ENCODE data around the gene SRC. TPM values are rescaled to one million over a fixed set of nuclear protein-coding genes. Genes with fewer than 3 reads are reported as not detected.

Gene SRC
- total and polyA plus RNA-seq, 8 donors = 37.4 to 93.0 (median 71.5) TPM

DNA sequence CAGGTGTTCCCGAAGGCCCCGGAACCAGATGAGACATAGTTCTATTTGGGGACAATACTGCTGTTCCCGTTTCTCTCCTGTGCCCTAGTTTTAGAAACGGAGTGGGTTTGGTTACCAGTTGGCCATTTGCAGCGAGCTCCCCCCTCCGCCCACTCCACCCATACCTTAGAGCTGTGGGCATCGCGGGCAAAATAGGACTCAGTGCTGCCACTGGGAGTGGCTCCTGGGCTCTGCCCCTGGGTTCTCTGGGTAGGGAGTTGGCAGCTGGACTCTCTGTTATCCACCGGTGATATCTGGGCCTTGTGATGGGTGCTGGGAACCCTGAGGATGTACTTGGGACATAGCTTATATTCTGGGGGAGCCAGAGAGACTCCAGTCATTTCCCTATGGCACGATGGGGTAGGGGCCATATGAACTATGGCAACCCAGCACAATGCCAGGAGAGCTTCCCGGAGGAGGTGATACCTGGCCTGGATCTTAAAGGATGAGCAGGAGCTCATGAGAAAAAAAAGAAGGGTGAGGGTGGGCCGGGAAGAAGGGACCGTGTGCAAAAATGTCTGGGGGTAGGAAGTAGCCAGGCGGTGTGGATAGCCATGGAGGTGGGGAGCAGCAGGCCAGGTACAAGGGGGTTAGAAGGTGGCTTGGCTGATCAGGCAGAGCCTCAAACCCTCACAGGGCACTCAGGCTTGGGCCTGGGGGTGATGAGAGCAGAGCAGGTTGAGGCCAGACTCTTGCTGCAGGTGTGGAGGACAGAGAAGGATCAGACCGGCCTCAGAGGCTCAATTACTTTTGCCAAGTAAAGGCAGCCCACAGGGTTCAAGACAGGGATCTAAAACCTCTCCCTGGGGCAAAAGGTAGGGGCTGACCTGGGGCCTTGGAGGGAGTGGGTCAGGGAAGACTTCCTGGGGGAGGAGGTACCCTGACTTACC, 9.6 kb downstream of the SRC start:
- DNase-seq = no peak

DNA sequence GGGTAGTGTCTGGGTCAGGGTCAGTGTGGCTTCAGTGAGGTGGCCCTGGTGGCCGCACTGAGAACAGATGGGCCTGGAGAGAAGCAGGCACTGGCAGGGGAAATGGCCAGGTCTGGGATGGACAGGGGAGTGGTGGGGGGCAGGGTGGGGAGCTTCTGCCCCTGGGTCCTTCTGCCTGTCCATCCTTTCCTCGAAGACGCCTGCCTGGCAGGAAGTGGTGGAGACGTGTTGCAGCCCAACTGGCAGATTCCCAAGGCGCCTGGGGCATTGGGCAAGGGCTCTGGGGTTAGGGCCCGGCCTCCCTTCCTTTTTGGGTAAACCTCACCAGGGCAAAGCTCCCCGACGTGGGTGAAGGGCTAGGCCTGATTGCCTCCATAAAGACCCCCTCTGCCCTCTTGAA, 10.4 kb downstream of the SRC start:
- DNase-seq (peak in 2 of 4 donors; percentile 82 to 92), ATAC-seq (peak; percentile 42)
- Histone ChIP-seq H3K4me3 (no peak overlapping the region), H3K36me3 (no peaks in the 10 kb centered on the region), H3K4me1 (peaks cover 8 to 50% of the 10 kb centered on the region in 2 donors), H3K27ac (peak overlapping the region in 1 of 2 donors; percentile 3), H3K9me3 (no peaks in the 10 kb centered on the region), H3K27me3 (no peaks in the 10 kb centered on the region)
- TF ChIP-seq, protein P1, sequence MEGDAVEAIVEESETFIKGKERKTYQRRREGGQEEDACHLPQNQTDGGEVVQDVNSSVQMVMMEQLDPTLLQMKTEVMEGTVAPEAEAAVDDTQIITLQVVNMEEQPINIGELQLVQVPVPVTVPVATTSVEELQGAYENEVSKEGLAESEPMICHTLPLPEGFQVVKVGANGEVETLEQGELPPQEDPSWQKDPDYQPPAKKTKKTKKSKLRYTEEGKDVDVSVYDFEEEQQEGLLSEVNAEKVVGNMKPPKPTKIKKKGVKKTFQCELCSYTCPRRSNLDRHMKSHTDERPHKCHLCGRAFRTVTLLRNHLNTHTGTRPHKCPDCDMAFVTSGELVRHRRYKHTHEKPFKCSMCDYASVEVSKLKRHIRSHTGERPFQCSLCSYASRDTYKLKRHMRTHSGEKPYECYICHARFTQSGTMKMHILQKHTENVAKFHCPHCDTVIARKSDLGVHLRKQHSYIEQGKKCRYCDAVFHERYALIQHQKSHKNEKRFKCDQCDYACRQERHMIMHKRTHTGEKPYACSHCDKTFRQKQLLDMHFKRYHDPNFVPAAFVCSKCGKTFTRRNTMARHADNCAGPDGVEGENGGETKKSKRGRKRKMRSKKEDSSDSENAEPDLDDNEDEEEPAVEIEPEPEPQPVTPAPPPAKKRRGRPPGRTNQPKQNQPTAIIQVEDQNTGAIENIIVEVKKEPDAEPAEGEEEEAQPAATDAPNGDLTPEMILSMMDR (IDR thresholded peaks at IDR 0.05) = no peak
- intact Hi-C loops (cut with DNase I) = no loop called here

More for the DNA sequence above, 9.6 kb downstream of the SRC start:
- intact Hi-C loops (cut with DNase I) = no loop called here
- TF ChIP-seq, protein P1 (IDR thresholded peaks at IDR 0.05) = no peak
- H3K9me3 ChIP-seq = no peaks in the 10 kb centered on the region
- ATAC-seq = no peak
- no peaks in the 10 kb centered on the region for H3K27me3 ChIP-seq
- no peaks in the 10 kb centered on the region for H3K36me3 ChIP-seq
- H3K4me1 ChIP-seq = peaks cover 8 to 58% of the 10 kb centered on the region in 2 donors
- no peak overlapping the region for H3K4me3 ChIP-seq
- no peak overlapping the region for H3K27ac ChIP-seq

DNA sequence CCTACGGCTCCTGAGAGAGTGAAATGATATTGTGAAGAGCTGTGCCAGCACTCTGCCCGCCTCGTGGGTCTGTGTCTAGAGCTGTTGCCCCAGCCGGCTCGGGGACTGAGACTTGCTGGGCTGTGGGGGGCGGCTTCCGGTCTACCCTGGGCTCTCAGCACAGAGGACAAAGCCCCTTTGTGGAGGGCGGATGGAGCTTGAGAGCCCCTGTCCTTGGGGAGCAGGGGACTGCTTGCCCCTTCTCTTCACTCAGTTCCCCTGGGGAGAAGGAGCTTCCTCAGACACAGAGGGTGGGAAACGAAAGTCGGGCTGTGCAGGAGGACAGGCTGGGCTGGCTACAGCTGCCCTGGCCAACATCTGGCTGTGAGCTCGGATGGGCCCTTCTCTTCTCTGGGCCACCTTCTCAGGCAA, 11.0 kb downstream of the SRC start:
- ATAC-seq = no peak

DNA sequence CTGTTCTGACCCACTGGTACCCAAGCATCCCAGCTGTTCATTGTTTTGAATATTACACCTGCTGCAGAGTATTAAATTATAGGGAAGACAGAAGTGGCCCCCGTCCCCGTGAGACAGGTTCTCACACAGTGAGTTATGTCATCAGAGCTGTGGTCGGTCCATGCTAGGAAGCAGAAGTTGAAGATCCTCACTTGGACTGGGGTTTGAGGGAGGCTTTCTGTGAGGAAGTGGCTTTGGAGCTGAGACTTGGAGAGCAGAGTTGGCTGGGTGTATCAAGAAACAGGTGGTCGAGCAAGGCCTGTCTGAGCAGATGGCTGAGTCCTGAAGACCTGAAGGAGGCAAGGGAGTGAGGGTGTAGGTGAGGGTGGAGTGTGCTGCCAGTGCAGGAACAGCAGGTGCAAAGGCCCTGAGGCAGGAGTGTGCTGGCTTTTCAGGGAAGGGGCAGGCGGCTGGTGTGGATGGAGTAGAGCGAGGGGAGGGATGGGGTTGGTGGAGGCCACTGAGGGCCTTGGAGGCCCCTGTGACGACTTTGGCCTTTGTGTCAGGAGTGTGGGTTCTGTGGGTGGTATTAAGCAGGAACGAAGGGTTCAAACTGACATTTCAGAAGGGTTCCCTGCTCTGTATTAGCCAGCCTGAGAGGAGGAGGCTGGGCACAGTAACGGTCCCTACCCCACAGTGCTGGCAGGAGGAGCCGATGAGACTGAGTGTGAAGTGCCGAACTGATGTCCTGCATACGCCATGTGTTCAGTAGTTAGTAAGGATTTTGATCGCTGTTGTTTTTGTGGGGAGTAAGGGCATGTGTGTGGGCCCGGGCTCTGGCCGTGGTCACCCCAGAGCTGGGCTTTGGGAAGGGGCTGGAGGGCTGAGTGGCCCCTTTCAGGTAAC, 11.8 kb downstream of the SRC start:
- intact Hi-C loops (cut with DNase I) = no loop called here
- Histone ChIP-seq H3K4me3 (no peak overlapping the region), H3K27me3 (no peaks in the 10 kb centered on the region), H3K4me1 (peaks cover 8 to 44% of the 10 kb centered on the region in 2 donors), H3K9me3 (no peaks in the 10 kb centered on the region), H3K27ac (peak overlapping the region in 1 of 2 donors; percentile 3), H3K36me3 (no peaks in the 10 kb centered on the region)
- ATAC-seq (peak; percentile 47), DNase-seq (no peak)
- TF ChIP-seq, protein P1 (IDR thresholded peaks at IDR 0.05) = no peak

More for the DNA sequence above, 11.0 kb downstream of the SRC start:
- Histone ChIP-seq H3K4me3 (no peak overlapping the region), H3K4me1 (peaks cover 8 to 49% of the 10 kb centered on the region in 2 donors), H3K9me3 (no peaks in the 10 kb centered on the region), H3K27me3 (no peaks in the 10 kb centered on the region), H3K36me3 (no peaks in the 10 kb centered on the region), H3K27ac (peak overlapping the region in 1 of 2 donors; percentile 3)
- TF ChIP-seq, protein P1 (IDR thresholded peaks at IDR 0.05) = no peak
- intact Hi-C loops (cut with DNase I) = no loop called here
- DNase-seq = no peak
